ENCODE results near the gene URM1.
"Not testable (repeated sequence)": the region's sequence is repeated elsewhere in the genome, so short reads cannot be mapped to it uniquely, and the experiment has no call there.

The URM1 gene

GRCh38 chr9:128325629-128326028 lies 45.5 kb upstream of the URM1 start:
- no peak for TF ChIP-seq CTCF (IDR thresholded peaks at IDR 0.05; ENCODE audit: insufficient read depth, low read depth, low read length, missing control alignments)
- DNase-seq (ENCODE audit: low read depth) = no peak
- H3K4me3 ChIP-seq (ENCODE audit: low read length) = no peak overlapping the region

- no peak overlapping the region for H3K4me3 ChIP-seq (ENCODE audit: low read length)
- DNase-seq (ENCODE audit: low read depth) = no peak
- no peak for TF ChIP-seq CTCF (IDR thresholded peaks at IDR 0.05; ENCODE audit: insufficient read depth, low read depth, low read length, missing control alignments)
These were observed 37.7 kb upstream of the URM1 start for GRCh38 chr9:128333451-128333869.

GRCh38 chr9:128335161-128335560 lies 36.0 kb upstream of the URM1 start:
- DNase-seq (ENCODE audit: low read depth) = no peak
- H3K4me3 ChIP-seq (ENCODE audit: low read length) = no peak overlapping the region
- TF ChIP-seq CTCF (IDR thresholded peaks at IDR 0.05; ENCODE audit: insufficient read depth, low read depth, low read length, missing control alignments) = no peak

GRCh38 chr9:128335914-128336313 lies 35.3 kb upstream of the URM1 start:
- no peak for TF ChIP-seq CTCF (IDR thresholded peaks at IDR 0.05; ENCODE audit: insufficient read depth, low read depth, low read length, missing control alignments)
- no peak overlapping the region for H3K4me3 ChIP-seq (ENCODE audit: low read length)
- no peak for DNase-seq (ENCODE audit: low read depth)

GRCh38 chr9:128337936-128338335 lies 33.2 kb upstream of the URM1 start:
- H3K4me3 ChIP-seq (ENCODE audit: low read length) = no peak overlapping the region
- no peak for TF ChIP-seq CTCF (IDR thresholded peaks at IDR 0.05; ENCODE audit: insufficient read depth, low read depth, low read length, missing control alignments)
- DNase-seq (ENCODE audit: low read depth) = no peak

- DNase-seq (ENCODE audit: low read depth); H3K4me3 ChIP-seq (ENCODE audit: low read length): not testable (repeated sequence)
These were observed 32.1 kb upstream of the URM1 start for GRCh38 chr9:128338852-128339614.

GRCh38 chr9:128339761-128340690 lies 31.1 kb upstream of the URM1 start, which contains the start of gene SLC27A4:
Gene SLC27A4 (plus strand): TSS chr9:128340527. CDS start chr9:128343133, 2,606 bp downstream.
- H3K4me3 ChIP-seq (ENCODE audit: low read length) = peak within 1 kb of the TSS; percentile 85
- DNase-seq (ENCODE audit: low read depth) = peak; percentile 94
- TF ChIP-seq CTCF (IDR thresholded peaks at IDR 0.05; ENCODE audit: insufficient read depth, low read depth, low read length, missing control alignments) = no peak

Data from epithelial cell of esophagus (primary cell).